SU-DHL-6 (cell line): Measurements from ENCODE around the gene FBXO42.

Experiments
- CTCF ChIP-seq: fragments of 200-600 bp; sonication (generic); IDR thresholded peaks from one replicate; pipeline ENCODE4 v1.5.1; 2017; ENCODE audit warnings: antibody characterized with exemption, mild to moderate bottlenecking, low read length, moderate library complexity; ENCODE audit not compliant: insufficient read depth, poor library complexity, severe bottlenecking
- EZH2phosphoT487 ChIP-seq: fragments of 200-600 bp; sonication (generic), shearing (Covaris generic); conservative IDR thresholded peaks from 2 replicates; pipeline ENCODE4 v1.6.1; 2018; ENCODE audit warnings: mild to moderate bottlenecking, antibody characterized with exemption, low read length, moderate library complexity, mixed read lengths

- TF ChIP-seq CTCF = no peak
- no peak for TF ChIP-seq EZH2phosphoT487
These were observed 31.6 kb upstream of the FBXO42 start for GRCh38 chr1:16383888-16384287.
